Hepatocyte (in vitro differentiated cells): Measurements from ENCODE around the gene CARD9.

ENCODE experiments used
- CTCF ChIP-seq: fragments of 200-600 bp; sonication (generic); IDR thresholded peaks from 2 replicates; pipeline ENCODE4 v1.5.1; 2016; ENCODE audit warnings: antibody characterized with exemption, mild to moderate bottlenecking; ENCODE audit not compliant: poor library complexity
- EZH2 ChIP-seq: fragments of 200-600 bp; sonication (generic); IDR thresholded peaks from 2 replicates; pipeline ENCODE4 v1.6.1; 2016; ENCODE audit warnings: antibody characterized with exemption, mild to moderate bottlenecking, borderline replicate concordance
- EZH2phosphoT487 ChIP-seq: fragments of 200-600 bp; sonication (generic); IDR thresholded peaks from one replicate; pipeline ENCODE4 v1.6.1; 2018; ENCODE audit warnings: antibody characterized with exemption, mild to moderate bottlenecking, low read depth, moderate library complexity; ENCODE audit not compliant: unreplicated experiment, severe bottlenecking

GRCh38 chr9:136331030-136331429 lies 42.4 kb downstream of the CARD9 start:
- TF ChIP-seq CTCF, result no peak
- no peak for TF ChIP-seq EZH2
- TF ChIP-seq EZH2phosphoT487, result no peak
